Measurements from ENCODE around the gene GPHA2. TPM values are rescaled to one million over a fixed set of nuclear protein-coding genes. Genes with fewer than 3 reads are reported as not detected.

Gene GPHA2
- total RNA-seq, 1 donor from 2014 or later: 0.33 TPM

GRCh38 chr11:64892838-64893193 is 42.9 kb downstream of the GPHA2 start:
- ChIA-PET POLR2A (interaction anchor here (1.0 to 27.8 kb wide), 2 partner anchors 14 to 36 kb away, joined by 5 to 1194 read pairs; partner anchors contain the start of genes CDC42BPG and EHD1), CTCF (interaction anchor here (0.8 to 13.0 kb wide), 5 partner anchors 17 to 151 kb away, joined by 3 to 310 read pairs (median 4); partner anchors contain the start of gene CDC42BPG)
- no peak for ATAC-seq (ENCODE audit: low read depth)
- Mint-ChIP-seq H3K4me3 (no peak overlapping the region), H3K27me3 (no peaks in the 10 kb centered on the region), H3K36me3 (ENCODE audit: low read depth) (peaks cover 19% of the 10 kb centered on the region), H3K27ac (peak overlapping the region; percentile 64), H3K4me1 (peaks cover 38% of the 10 kb centered on the region), H3K9me3 (no peaks in the 10 kb centered on the region)
- no peak for DNase-seq
- intact Hi-C loops (cut with micrococcal nuclease): no loop called here
- TF ChIP-seq CTCF (IDR thresholded peaks at IDR 0.05): no peak

GRCh38 chr11:64892411-64892831 is 43.3 kb downstream of the GPHA2 start:
- H3K36me3 Mint-ChIP-seq (ENCODE audit: low read depth): peaks cover 17% of the 10 kb centered on the region

GRCh38 chr11:64891880-64892279 is 43.8 kb downstream of the GPHA2 start:
- Mint-ChIP-seq H3K4me3 (no peak overlapping the region), H3K4me1 (peaks cover 43% of the 10 kb centered on the region), H3K27ac (peak overlapping the region; percentile 64), H3K9me3 (no peaks in the 10 kb centered on the region), H3K27me3 (no peaks in the 10 kb centered on the region), H3K36me3 (ENCODE audit: low read depth) (peaks cover 12% of the 10 kb centered on the region)
- DNase-seq: no peak
- intact Hi-C loops (cut with micrococcal nuclease): no loop called here
- no peak for TF ChIP-seq CTCF (IDR thresholded peaks at IDR 0.05)
- ATAC-seq (ENCODE audit: low read depth): no peak
- CTCF ChIA-PET: interaction anchor here (0.6 to 13.0 kb wide), 8 partner anchors 13 to 423 kb away, joined by 3 to 310 read pairs (median 4); partner anchors contain the start of gene CDC42BPG
- POLR2A ChIA-PET: interaction anchor here (1.0 to 27.8 kb wide), 2 partner anchors 13 to 35 kb away, joined by 5 to 1194 read pairs; partner anchors contain the start of genes CDC42BPG and EHD1

More at GRCh38 chr11:64892411-64892831, 43.3 kb downstream of the GPHA2 start:
- TF ChIP-seq CTCF (IDR thresholded peaks at IDR 0.05): no peak
- H3K9me3 Mint-ChIP-seq: no peaks in the 10 kb centered on the region
- H3K27ac Mint-ChIP-seq: peak overlapping the region; percentile 64
- POLR2A ChIA-PET: interaction anchor here (1.0 to 27.8 kb wide), 2 partner anchors 14 to 35 kb away, joined by 5 to 1194 read pairs; partner anchors contain the start of genes CDC42BPG and EHD1
- CTCF ChIA-PET: interaction anchor here (0.8 to 13.0 kb wide), 6 partner anchors 17 to 151 kb away, joined by 3 to 310 read pairs (median 4); partner anchors contain the start of gene CDC42BPG
- DNase-seq (no peak), ATAC-seq (ENCODE audit: low read depth) (no peak)
- intact Hi-C loops (cut with micrococcal nuclease): no loop called here
- no peaks in the 10 kb centered on the region for H3K27me3 Mint-ChIP-seq
- H3K4me3 Mint-ChIP-seq: no peak overlapping the region
- peaks cover 40% of the 10 kb centered on the region for H3K4me1 Mint-ChIP-seq

- peaks cover 43% of the 10 kb centered on the region for H3K4me1 Mint-ChIP-seq
- no peak overlapping the region for H3K27ac Mint-ChIP-seq
- intact Hi-C loops (cut with micrococcal nuclease): no loop called here
- DNase-seq (no peak), ATAC-seq (ENCODE audit: low read depth) (no peak)
- CTCF ChIA-PET: interaction anchor here (0.6 to 13.0 kb wide), 6 partner anchors 12 to 424 kb away, joined by 3 to 310 read pairs (median 4); partner anchors contain the start of gene CDC42BPG
- POLR2A ChIA-PET: interaction anchor here (1.1 to 27.8 kb wide), 2 partner anchors 16 to 34 kb away, joined by 3 to 1194 read pairs; partner anchors contain the start of gene CDC42BPG
- H3K36me3 Mint-ChIP-seq (ENCODE audit: low read depth): peaks cover 11% of the 10 kb centered on the region
- no peak overlapping the region for H3K4me3 Mint-ChIP-seq
- H3K27me3 Mint-ChIP-seq: no peaks in the 10 kb centered on the region
- no peak for TF ChIP-seq CTCF (IDR thresholded peaks at IDR 0.05)
- no peaks in the 10 kb centered on the region for H3K9me3 Mint-ChIP-seq
Observed at GRCh38 chr11:64891215-64891848, 44.4 kb downstream of the GPHA2 start.

- Mint-ChIP-seq H3K36me3 (ENCODE audit: low read depth) (peaks cover 5% of the 10 kb centered on the region), H3K27me3 (no peaks in the 10 kb centered on the region), H3K4me3 (no peak overlapping the region), H3K4me1 (peaks cover 46% of the 10 kb centered on the region), H3K27ac (no peak overlapping the region), H3K9me3 (no peaks in the 10 kb centered on the region)
- DNase-seq (no peak), ATAC-seq (ENCODE audit: low read depth) (no peak)
- intact Hi-C loops (cut with micrococcal nuclease): no loop called here
- ChIA-PET CTCF (interaction anchor here (0.8 to 13.0 kb wide), 3 partner anchors 15 to 220 kb away, joined by 3 to 310 read pairs (median 3); partner anchors contain the start of gene CDC42BPG), POLR2A (interaction anchor here (1.1 to 27.8 kb wide), 2 partner anchors 15 to 33 kb away, joined by 3 to 1194 read pairs; partner anchors contain the start of gene CDC42BPG)
- no peak for TF ChIP-seq CTCF (IDR thresholded peaks at IDR 0.05)
Observed at GRCh38 chr11:64890522-64890939, 45.2 kb downstream of the GPHA2 start.
